NCI-H146 treated with DMSO at 0.1 percent for 48 hours (cell line): Measurements from ENCODE around the gene ARMC12.

Source experiments
- DNase-seq: peaks from one replicate; lab custom pipeline; 2025; ENCODE audit not compliant: unreplicated experiment; lab: John Stamatoyannopoulos, UW

Gene ARMC12

GRCh38 chr6:35797837-35798526 lies 61.1 kb downstream of the ARMC12 start:
- DNase-seq, result no peak
